ENCODE data around the gene ADA.
"Not testable (repeated sequence)": the region's sequence is repeated elsewhere in the genome, so short reads cannot be mapped to it uniquely, and the experiment has no call there.

The ADA gene

GRCh38 chr20:44597930-44598329 is 53.6 kb downstream of the ADA start:
- no peaks in the 10 kb centered on the region for H3K27me3 Mint-ChIP-seq
- peak overlapping the region; percentile 63 for H3K27ac Mint-ChIP-seq (ENCODE audit: low read depth)
- DNase-seq (ENCODE audit: low spot score in 2 of 2) (no peak), ATAC-seq (replicated peaks; ENCODE audit: extremely low read depth, poor library complexity, severe bottlenecking) (no peak)
- H3K36me3 Mint-ChIP-seq (ENCODE audit: insufficient read depth), result no peaks in the 10 kb centered on the region
- H3K4me3 Mint-ChIP-seq, result no peak overlapping the region
- H3K4me1 Mint-ChIP-seq, result peaks cover 8% of the 10 kb centered on the region
- H3K9me3 Mint-ChIP-seq, result no peaks in the 10 kb centered on the region

GRCh38 chr20:44597516-44597915 is 54.0 kb downstream of the ADA start:
- no peak overlapping the region for H3K27ac Mint-ChIP-seq (ENCODE audit: low read depth)
- no peaks in the 10 kb centered on the region for H3K36me3 Mint-ChIP-seq (ENCODE audit: insufficient read depth)
- DNase-seq (ENCODE audit: low spot score in 2 of 2) (no peak), ATAC-seq (replicated peaks; ENCODE audit: extremely low read depth, poor library complexity, severe bottlenecking) (no peak)
- H3K4me3 Mint-ChIP-seq, result no peak overlapping the region
- H3K4me1 Mint-ChIP-seq, result peaks cover 8% of the 10 kb centered on the region
- H3K27me3 Mint-ChIP-seq, result no peaks in the 10 kb centered on the region
- H3K9me3 Mint-ChIP-seq, result no peaks in the 10 kb centered on the region

DNA sequence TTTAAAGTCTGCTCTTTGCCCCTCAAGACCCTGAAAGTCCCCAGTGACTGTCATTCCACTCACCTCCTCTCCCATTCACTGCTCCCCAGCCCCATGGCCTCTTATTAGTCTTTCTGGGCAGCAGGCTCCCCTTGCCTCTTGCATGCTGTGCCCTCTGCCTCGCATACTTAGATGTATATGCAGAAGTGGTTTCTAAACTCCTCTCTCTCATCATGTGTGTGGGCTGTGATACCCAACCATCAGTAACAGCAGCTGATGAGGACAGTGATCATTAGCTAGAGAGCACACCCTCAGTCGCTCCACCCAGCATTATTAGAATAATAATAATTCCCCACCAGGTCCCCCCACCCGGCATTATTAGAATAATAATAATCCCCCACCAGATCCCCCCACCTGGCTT is 54.6 kb downstream of the ADA start:
- no peaks in the 10 kb centered on the region for H3K27me3 Mint-ChIP-seq
- no peaks in the 10 kb centered on the region for H3K36me3 Mint-ChIP-seq (ENCODE audit: insufficient read depth)
- no peaks in the 10 kb centered on the region for H3K9me3 Mint-ChIP-seq
- H3K27ac Mint-ChIP-seq (ENCODE audit: low read depth), result no peak overlapping the region
- no peak overlapping the region for H3K4me3 Mint-ChIP-seq
- DNase-seq (ENCODE audit: low spot score in 2 of 2) (no peak), ATAC-seq (replicated peaks; ENCODE audit: extremely low read depth, poor library complexity, severe bottlenecking) (no peak)
- H3K4me1 Mint-ChIP-seq, result peaks cover 8% of the 10 kb centered on the region

GRCh38 chr20:44596010-44596409 is 55.5 kb downstream of the ADA start:
- ATAC-seq (replicated peaks; ENCODE audit: extremely low read depth, poor library complexity, severe bottlenecking) (no peak), DNase-seq (ENCODE audit: low spot score in 2 of 2) (no peak)
- no peaks in the 10 kb centered on the region for H3K36me3 Mint-ChIP-seq (ENCODE audit: insufficient read depth)
- H3K27me3 Mint-ChIP-seq, result no peaks in the 10 kb centered on the region
- H3K9me3 Mint-ChIP-seq, result no peaks in the 10 kb centered on the region
- H3K27ac Mint-ChIP-seq (ENCODE audit: low read depth), result no peak overlapping the region
- H3K4me3 Mint-ChIP-seq, result no peak overlapping the region
- peaks cover 8% of the 10 kb centered on the region for H3K4me1 Mint-ChIP-seq

GRCh38 chr20:44594730-44595129 is 56.8 kb downstream of the ADA start:
- no peak overlapping the region for H3K4me3 Mint-ChIP-seq
- ATAC-seq (replicated peaks; ENCODE audit: extremely low read depth, poor library complexity, severe bottlenecking) (no peak), DNase-seq (ENCODE audit: low spot score in 2 of 2) (no peak)
- peaks cover 8% of the 10 kb centered on the region for H3K4me1 Mint-ChIP-seq
- H3K27ac Mint-ChIP-seq (ENCODE audit: low read depth), result no peak overlapping the region
- H3K9me3 Mint-ChIP-seq, result no peaks in the 10 kb centered on the region
- H3K36me3 Mint-ChIP-seq (ENCODE audit: insufficient read depth), result no peaks in the 10 kb centered on the region
- H3K27me3 Mint-ChIP-seq, result no peaks in the 10 kb centered on the region

DNA sequence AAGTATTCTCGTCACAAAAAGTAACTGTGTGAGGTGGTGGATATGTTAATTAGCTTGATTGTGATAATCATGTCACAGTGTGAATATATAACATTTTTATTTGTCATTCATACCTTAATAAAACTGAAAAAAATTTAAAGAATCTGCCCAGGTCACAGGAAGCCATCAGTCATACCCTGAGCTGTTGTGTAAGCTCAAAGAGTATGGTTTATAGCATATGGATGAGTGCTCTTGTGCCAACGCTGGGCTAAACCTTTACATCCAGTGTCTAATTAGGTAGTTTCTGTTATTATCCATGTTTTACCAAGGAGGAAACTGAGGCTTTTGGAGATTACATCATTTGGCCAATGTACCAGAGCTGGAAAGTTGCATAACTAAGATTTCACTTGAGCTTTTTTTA is 57.7 kb downstream of the ADA start:
- DNase-seq (ENCODE audit: low spot score in 2 of 2) (no peak), ATAC-seq (replicated peaks; ENCODE audit: extremely low read depth, poor library complexity, severe bottlenecking) (no peak)
- Mint-ChIP-seq H3K4me3 (no peak overlapping the region), H3K36me3 (ENCODE audit: insufficient read depth) (no peaks in the 10 kb centered on the region), H3K4me1 (peaks cover 6% of the 10 kb centered on the region), H3K9me3 (no peaks in the 10 kb centered on the region), H3K27me3 (no peaks in the 10 kb centered on the region), H3K27ac (ENCODE audit: low read depth) (no peak overlapping the region)

DNA sequence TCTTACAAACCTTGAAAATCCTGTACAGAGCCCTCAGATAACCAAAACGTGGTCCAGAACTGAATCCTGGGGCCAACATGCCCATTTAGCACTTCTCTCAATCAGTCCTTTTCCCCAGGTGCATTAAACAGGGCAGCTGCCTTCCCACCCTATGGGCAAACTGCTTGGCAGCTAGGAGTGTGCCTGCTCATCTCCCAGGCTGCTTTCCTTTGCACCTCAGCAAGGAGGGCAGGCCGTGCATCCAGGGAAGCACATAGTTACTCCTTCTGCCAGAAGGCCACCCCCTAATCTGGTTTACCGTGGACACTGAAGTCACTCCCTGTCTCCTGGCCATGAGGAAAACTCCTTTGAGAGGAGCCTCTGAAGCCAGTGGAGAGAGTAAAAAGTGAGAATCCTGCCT is 59.1 kb downstream of the ADA start:
- no peaks in the 10 kb centered on the region for H3K36me3 Mint-ChIP-seq (ENCODE audit: insufficient read depth)
- no peak overlapping the region for H3K27ac Mint-ChIP-seq (ENCODE audit: low read depth)
- no peaks in the 10 kb centered on the region for H3K9me3 Mint-ChIP-seq
- H3K4me3 Mint-ChIP-seq, result no peak overlapping the region
- H3K4me1 Mint-ChIP-seq, result no peaks in the 10 kb centered on the region
- ATAC-seq (replicated peaks; ENCODE audit: extremely low read depth, poor library complexity, severe bottlenecking) (no peak), DNase-seq (ENCODE audit: low spot score in 2 of 2) (no peak)
- H3K27me3 Mint-ChIP-seq, result no peaks in the 10 kb centered on the region

DNA sequence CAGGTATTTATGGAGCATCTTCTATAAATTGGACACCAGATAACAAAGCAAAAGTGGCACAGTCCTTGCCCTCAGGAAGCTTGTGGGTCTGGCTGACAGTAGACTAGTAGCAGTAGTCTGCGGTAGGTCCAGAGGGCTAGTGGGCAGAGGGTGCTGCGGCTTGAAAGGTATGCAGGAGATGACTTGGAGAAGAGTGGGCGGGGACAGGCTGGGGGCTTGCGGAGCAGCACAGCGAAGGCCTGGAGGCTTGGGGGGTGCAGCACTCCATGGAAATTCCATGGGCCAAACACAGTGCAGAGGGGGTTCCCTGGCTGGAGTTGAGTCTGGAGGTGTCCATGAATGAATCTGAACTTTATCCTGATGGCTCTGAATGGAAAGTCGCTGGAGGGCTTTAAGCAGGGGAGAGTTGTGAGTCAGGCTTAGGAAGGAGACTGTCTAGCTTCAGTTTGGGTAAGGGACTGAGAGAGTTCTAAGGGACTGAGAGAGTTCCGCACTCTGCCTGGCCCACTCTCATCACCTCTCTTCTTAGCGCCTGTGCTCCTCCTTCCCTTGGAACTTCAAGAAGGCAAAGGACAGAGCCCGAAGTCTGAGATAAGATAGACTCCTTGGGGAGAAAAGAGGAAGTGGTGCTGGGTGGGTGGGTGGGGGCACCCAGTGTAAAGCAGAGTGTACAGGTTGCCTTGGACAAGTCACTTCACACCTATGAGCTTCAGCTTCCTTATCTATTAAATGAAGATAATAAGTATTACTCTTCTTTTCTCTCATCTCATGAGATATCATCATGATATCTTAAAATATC is 60.3 kb downstream of the ADA start:
- DNase-seq (ENCODE audit: low spot score in 2 of 2), result no peak
- H3K27ac Mint-ChIP-seq (ENCODE audit: low read depth), result no peak overlapping the region
- no peaks in the 10 kb centered on the region for H3K36me3 Mint-ChIP-seq (ENCODE audit: insufficient read depth)
- no peaks in the 10 kb centered on the region for H3K9me3 Mint-ChIP-seq
- ATAC-seq (replicated peaks; ENCODE audit: extremely low read depth, poor library complexity, severe bottlenecking), result no peak
- H3K4me1 Mint-ChIP-seq, result no peaks in the 10 kb centered on the region
- H3K27me3 Mint-ChIP-seq, result no peaks in the 10 kb centered on the region
- H3K4me3 Mint-ChIP-seq, result no peak overlapping the region

DNA sequence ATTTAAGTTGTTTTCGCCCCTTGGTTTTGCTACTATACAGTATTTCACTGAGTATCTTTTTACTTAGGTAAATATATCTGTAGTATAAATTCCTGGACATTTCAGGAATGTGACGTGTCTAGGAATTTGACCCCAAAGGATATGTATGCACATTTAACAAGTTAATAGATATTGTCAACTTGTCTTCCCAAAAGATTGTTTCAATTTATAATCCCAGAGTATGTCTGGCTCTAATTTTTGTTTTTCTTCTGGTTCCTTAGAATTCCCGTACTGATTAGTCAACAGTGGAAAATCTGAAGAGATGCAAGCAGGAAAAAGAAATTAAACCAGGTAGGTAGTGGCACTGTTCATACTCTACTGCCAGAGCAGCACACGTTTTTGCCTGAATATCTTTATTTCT is 62.0 kb downstream of the ADA start:
- ATAC-seq (replicated peaks; ENCODE audit: extremely low read depth, poor library complexity, severe bottlenecking), result no peak
- DNase-seq (ENCODE audit: low spot score in 2 of 2), result no peak
- Mint-ChIP-seq H3K9me3 (no peaks in the 10 kb centered on the region), H3K27me3 (no peaks in the 10 kb centered on the region), H3K4me3 (no peak overlapping the region), H3K27ac (ENCODE audit: low read depth) (no peak overlapping the region), H3K4me1 (no peaks in the 10 kb centered on the region), H3K36me3 (ENCODE audit: insufficient read depth) (no peaks in the 10 kb centered on the region)

- not testable (repeated sequence) for H3K4me3 Mint-ChIP-seq; H3K27ac Mint-ChIP-seq (ENCODE audit: low read depth); H3K4me1 Mint-ChIP-seq; H3K27me3 Mint-ChIP-seq; H3K9me3 Mint-ChIP-seq; DNase-seq (ENCODE audit: low spot score in 2 of 2); H3K36me3 Mint-ChIP-seq (ENCODE audit: insufficient read depth); ATAC-seq (replicated peaks; ENCODE audit: extremely low read depth, poor library complexity, severe bottlenecking)
Observed at GRCh38 chr20:44588321-44588720, 63.2 kb downstream of the ADA start.

DNA sequence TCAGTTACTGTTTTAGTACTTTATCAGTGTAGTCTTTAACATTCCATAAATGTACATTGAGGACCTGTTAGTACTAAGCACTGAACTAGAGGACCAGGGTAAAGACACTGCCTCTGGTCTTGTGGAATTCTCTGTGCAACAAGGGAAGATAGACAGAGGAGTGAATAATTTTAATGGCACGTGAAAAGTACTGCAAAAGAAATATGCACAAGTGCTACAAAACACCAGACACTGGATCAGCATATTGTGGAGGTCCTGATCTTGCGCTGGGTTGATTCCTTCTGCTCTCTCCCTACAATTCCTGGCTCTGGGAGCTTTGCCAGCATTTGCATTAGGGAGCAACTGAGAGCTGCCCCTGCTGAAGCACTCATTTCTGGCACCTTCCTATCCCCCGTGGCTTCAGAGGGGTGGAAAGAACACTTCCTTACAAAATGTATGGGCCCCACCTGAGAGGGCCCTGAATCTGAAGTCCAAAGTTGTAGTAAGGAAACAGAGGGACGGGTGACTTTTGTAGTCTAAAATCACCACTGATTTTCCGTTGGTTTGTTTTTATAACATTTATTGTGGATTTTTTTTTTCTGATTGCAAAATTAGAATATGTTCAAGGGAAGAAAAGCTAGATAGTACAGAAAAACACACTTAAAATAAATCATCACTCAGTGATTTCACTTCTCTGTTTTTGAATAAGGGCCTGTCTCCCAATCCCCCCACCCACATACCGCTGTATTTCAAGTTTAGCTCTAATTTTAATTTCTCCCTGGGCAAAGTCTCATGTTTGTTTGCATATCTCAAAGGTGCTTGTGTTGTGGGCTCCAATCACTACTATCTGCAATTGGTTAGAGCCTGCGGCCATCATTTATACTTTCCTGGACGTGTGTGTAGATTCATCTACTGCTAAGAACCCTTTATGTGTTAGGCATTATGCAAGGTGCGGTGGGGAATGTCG is 64.2 kb downstream of the ADA start:
- Mint-ChIP-seq H3K4me1 (no peaks in the 10 kb centered on the region), H3K27me3 (peaks cover 1% of the 10 kb centered on the region), H3K27ac (ENCODE audit: low read depth) (no peak overlapping the region), H3K36me3 (ENCODE audit: insufficient read depth) (no peaks in the 10 kb centered on the region), H3K9me3 (no peaks in the 10 kb centered on the region), H3K4me3 (no peak overlapping the region)
- ATAC-seq (replicated peaks; ENCODE audit: extremely low read depth, poor library complexity, severe bottlenecking) (no peak), DNase-seq (ENCODE audit: low spot score in 2 of 2) (no peak)

DNA sequence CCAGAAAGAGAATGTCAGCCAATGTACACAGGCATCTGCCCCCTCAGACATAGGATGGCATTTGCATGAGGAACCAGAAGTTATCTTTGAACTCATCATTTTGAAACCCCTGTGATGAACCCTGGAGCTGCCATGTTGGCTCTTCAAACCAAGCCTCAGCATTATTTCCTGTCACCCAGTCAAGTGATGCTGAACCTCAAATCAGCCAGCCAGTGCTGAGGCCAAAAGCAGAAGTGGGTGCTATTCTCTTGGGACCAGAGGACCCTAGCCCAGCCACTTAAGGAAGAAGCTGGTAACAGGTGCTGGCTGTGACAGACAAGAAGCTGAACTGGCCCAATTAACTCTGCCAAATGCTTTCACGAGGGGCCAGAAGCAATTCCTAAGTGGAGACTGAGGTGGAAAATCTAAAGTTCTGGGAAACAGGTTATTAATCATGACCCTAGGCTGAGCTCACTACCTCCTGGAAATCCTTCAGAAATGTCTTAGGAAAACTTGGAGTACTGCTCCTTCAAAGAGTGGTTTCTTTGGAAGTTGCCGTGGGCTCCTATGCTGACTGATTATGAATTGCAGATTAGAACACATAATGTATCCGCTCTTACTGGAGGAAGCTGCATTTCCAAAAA is 65.1 kb downstream of the ADA start:
- Mint-ChIP-seq H3K27me3 (peaks cover 10% of the 10 kb centered on the region), H3K27ac (ENCODE audit: low read depth) (no peak overlapping the region), H3K9me3 (no peaks in the 10 kb centered on the region), H3K36me3 (ENCODE audit: insufficient read depth) (no peaks in the 10 kb centered on the region), H3K4me3 (no peak overlapping the region), H3K4me1 (no peaks in the 10 kb centered on the region)
- DNase-seq (ENCODE audit: low spot score in 2 of 2), result no peak
- no peak for ATAC-seq (replicated peaks; ENCODE audit: extremely low read depth, poor library complexity, severe bottlenecking)

All from central memory CD8-positive, alpha-beta T cell (primary cell).